Measurements from ENCODE around the gene EFNA2. TPM values are rescaled to one million over a fixed set of nuclear protein-coding genes. Genes with fewer than 3 reads are reported as not detected.
A peak's percentile ranks its signal among the peaks of the same experiment; 100 is the strongest.

EFNA2 gene
- total RNA-seq, 1 donor from 2014 or later, result 3.8 TPM

DNA sequence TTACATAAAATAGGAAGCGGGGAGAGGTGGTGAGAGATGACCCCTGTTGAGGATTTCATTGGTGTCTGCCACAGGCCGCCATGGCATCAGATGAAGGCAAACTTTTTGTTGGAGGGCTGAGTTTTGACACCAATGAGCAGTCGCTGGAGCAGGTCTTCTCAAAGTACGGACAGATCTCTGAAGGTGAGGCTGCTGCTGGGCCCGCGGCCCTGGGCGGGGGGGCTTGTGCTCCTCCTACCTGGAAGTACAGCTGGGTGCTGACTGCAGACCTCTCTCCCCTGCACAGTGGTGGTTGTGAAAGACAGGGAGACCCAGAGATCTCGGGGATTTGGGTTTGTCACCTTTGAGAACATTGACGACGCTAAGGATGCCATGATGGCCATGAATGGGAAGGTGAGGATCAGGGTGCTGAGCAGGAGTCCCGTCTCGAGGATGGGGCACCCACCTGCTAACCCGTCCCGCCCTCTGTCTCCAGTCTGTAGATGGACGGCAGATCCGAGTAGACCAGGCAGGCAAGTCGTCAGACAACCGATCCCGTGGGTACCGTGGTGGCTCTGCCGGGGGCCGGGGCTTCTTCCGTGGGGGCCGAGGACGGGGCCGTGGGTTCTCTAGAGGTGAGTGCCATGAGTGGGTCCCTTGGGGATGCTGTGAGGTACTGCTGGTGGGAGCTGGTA lies 14.7 kb upstream of the EFNA2 start:
- peaks cover 32% of the 10 kb centered on the region for H3K36me3 Mint-ChIP-seq (ENCODE audit: unreplicated experiment)
- TF ChIP-seq, protein P1, sequence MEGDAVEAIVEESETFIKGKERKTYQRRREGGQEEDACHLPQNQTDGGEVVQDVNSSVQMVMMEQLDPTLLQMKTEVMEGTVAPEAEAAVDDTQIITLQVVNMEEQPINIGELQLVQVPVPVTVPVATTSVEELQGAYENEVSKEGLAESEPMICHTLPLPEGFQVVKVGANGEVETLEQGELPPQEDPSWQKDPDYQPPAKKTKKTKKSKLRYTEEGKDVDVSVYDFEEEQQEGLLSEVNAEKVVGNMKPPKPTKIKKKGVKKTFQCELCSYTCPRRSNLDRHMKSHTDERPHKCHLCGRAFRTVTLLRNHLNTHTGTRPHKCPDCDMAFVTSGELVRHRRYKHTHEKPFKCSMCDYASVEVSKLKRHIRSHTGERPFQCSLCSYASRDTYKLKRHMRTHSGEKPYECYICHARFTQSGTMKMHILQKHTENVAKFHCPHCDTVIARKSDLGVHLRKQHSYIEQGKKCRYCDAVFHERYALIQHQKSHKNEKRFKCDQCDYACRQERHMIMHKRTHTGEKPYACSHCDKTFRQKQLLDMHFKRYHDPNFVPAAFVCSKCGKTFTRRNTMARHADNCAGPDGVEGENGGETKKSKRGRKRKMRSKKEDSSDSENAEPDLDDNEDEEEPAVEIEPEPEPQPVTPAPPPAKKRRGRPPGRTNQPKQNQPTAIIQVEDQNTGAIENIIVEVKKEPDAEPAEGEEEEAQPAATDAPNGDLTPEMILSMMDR (IDR thresholded peaks at IDR 0.05), result no peak
- no peaks in the 10 kb centered on the region for H3K27me3 Mint-ChIP-seq (ENCODE audit: unreplicated experiment)
- DNase-seq (ENCODE audit: extremely low spot score, unreplicated experiment), result no peak
- H3K4me1 Mint-ChIP-seq (ENCODE audit: unreplicated experiment), result peaks cover 63% of the 10 kb centered on the region
- H3K4me3 Mint-ChIP-seq (ENCODE audit: unreplicated experiment), result peak overlapping the region; percentile 82
- H3K27ac Mint-ChIP-seq (ENCODE audit: unreplicated experiment), result peak overlapping the region; percentile 81
- H3K9me3 Mint-ChIP-seq (ENCODE audit: unreplicated experiment), result no peaks in the 10 kb centered on the region

DNA sequence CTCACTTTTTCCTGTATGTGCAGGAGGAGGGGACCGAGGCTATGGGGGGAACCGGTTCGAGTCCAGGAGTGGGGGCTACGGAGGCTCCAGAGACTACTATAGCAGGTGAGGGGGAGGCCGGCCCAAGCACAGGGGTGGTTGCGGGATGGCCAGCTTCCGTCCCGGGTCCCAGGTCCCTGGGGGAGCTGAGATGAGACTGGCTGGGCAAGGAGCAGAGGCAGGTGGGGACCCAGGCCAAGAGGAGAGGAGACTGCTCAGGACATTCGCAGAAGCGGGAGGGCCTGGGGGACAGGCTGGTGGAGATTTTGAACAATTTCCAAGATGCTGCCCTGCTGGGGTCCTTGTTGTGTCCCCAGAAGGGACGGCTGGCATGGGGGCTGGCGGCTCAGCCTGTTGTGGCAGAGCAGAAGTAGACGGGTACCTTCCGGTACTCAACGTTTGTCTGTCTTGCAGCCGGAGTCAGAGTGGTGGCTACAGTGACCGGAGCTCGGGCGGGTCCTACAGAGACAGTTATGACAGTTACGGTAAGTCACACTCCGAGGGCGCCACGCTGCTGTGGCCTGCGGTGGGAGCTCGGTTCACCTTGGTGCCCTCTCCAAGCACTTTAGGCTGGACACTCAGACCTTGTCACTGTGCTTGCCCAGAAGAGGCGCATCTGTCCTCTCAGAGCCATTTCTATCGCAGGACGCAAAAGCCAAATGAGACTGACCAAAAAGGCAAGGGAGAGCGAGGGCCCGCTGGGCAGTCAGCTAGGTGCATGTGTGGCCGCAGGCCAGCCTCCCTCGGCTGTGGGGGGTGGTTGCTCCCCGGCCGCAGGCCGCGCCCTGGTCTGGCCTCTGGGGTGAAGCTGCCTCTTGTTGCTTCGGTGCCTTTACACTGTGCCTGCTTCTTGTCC lies 13.9 kb upstream of the EFNA2 start:
- TF ChIP-seq, protein P1 (IDR thresholded peaks at IDR 0.05), result no peak
- H3K9me3 Mint-ChIP-seq (ENCODE audit: unreplicated experiment), result no peaks in the 10 kb centered on the region
- peaks cover 32% of the 10 kb centered on the region for H3K36me3 Mint-ChIP-seq (ENCODE audit: unreplicated experiment)
- no peak for DNase-seq (ENCODE audit: extremely low spot score, unreplicated experiment)
- H3K27me3 Mint-ChIP-seq (ENCODE audit: unreplicated experiment), result no peaks in the 10 kb centered on the region
- peak overlapping the region; percentile 62 for H3K27ac Mint-ChIP-seq (ENCODE audit: unreplicated experiment)
- peaks cover 66% of the 10 kb centered on the region for H3K4me1 Mint-ChIP-seq (ENCODE audit: unreplicated experiment)
- peak overlapping the region; percentile 65 for H3K4me3 Mint-ChIP-seq (ENCODE audit: unreplicated experiment)

DNA sequence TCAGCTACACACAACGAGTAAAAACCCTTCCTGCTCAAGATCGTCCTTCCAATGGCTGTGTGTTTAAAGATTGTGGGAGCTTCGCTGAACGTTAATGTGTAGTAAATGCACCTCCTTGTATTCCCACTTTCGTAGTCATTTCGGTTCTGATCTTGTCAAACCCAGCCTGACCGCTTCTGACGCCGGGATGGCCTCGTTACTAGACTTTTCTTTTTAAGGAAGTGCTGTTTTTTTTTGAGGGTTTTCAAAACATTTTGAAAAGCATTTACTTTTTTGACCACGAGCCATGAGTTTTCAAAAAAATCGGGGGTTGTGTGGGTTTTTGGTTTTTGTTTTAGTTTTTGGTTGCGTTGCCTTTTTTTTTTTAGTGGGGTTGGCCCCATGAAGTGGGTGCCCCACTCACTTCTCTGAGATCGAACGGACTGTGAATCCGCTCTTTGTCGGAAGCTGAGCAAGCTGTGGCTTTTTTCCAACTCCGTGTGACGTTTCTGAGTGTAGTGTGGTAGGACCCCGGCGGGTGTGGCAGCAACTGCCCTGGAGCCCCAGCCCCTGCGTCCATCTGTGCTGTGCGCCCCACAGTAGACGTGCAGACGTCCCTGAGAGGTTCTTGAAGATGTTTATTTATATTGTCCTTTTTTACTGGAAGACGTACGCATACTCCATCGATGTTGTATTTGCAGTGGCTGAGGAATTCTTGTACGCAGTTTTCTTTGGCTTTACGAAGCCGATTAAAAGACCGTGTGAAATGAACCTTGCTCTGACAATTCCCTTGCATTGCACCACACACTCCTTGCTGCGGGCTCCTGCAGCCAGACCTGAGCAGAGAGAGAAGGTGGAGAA lies 13.0 kb upstream of the EFNA2 start:
- Mint-ChIP-seq H3K27me3 (ENCODE audit: unreplicated experiment) (no peaks in the 10 kb centered on the region), H3K4me1 (ENCODE audit: unreplicated experiment) (peaks cover 60% of the 10 kb centered on the region), H3K36me3 (ENCODE audit: unreplicated experiment) (peaks cover 32% of the 10 kb centered on the region), H3K4me3 (ENCODE audit: unreplicated experiment) (no peak overlapping the region), H3K27ac (ENCODE audit: unreplicated experiment) (peak overlapping the region; percentile 63), H3K9me3 (ENCODE audit: unreplicated experiment) (no peaks in the 10 kb centered on the region)
- TF ChIP-seq, protein P1 (IDR thresholded peaks at IDR 0.05), result no peak
- no peak for DNase-seq (ENCODE audit: extremely low spot score, unreplicated experiment)

DNA sequence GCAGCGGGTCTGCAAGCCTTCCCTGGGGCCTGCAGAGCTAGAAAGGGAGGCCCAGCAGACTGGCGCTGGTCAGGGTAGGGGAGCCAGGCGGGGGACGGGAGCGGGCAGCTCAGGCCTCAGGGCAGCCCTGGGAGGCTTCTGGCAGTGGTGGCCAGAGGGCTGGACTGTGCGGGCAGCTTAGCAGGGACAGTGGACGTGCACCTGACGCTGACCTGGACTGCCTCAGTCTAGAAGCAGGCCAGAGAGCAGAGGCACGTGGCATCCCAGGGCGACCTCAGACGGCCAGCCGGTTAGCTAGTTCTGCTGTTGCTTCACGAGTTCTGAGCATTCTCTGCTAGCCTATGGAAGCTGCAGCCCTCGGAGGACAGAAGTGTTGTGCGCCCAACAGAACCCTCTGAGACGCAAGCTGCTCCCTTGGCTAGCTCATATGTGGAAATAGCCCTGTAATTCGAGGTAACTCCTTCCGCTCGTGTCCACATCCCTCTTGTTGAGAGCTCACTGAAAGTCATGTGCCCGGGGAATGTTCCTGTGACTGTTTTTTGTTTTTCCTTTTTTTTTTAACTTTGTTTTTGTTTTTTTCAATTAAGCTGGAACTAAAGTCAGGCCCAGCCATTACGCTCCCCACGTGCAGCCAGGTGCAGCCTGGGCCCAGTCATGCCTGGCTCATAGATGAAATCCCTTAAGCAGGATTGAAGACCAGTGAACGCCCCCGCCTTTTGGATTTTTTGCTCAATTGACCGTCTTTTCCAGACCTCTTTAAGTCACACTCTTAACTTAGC lies 12.2 kb upstream of the EFNA2 start:
- TF ChIP-seq, protein P1 (IDR thresholded peaks at IDR 0.05), result no peak
- Mint-ChIP-seq H3K4me1 (ENCODE audit: unreplicated experiment) (peaks cover 53% of the 10 kb centered on the region), H3K9me3 (ENCODE audit: unreplicated experiment) (no peaks in the 10 kb centered on the region), H3K4me3 (ENCODE audit: unreplicated experiment) (peak overlapping the region; percentile 48), H3K36me3 (ENCODE audit: unreplicated experiment) (peaks cover 32% of the 10 kb centered on the region), H3K27ac (ENCODE audit: unreplicated experiment) (peak overlapping the region; percentile 63), H3K27me3 (ENCODE audit: unreplicated experiment) (no peaks in the 10 kb centered on the region)
- DNase-seq (ENCODE audit: extremely low spot score, unreplicated experiment), result no peak

Measured in osteocyte (in vitro differentiated cells).